WERI-Rb-1 (cell line): ENCODE measurements around the gene GUCA2A.

Experiments
- DNase-seq: peaks from one replicate; pipeline ENCODE4 v3.0.0-alpha.2; 2020
- H3K27ac ChIP-seq: fragments of 250-450 bp; sonication (Bioruptor Pico); 2 replicates; pipeline ENCODE4 v1.5.1; 2020; ENCODE audit warnings: mild to moderate bottlenecking, moderate library complexity
- H3K27me3 ChIP-seq: fragments of 250-450 bp; sonication (Bioruptor Pico); 2 replicates; pipeline ENCODE4 v1.5.1; 2021; ENCODE audit warnings: mild to moderate bottlenecking, low read depth, moderate library complexity; ENCODE audit not compliant: insufficient read depth, severe bottlenecking
- H3K36me3 ChIP-seq: fragments of 250-450 bp; sonication (Bioruptor Pico); 2 replicates; pipeline ENCODE4 v1.5.1; 2020; ENCODE audit warnings: mild to moderate bottlenecking, moderate library complexity
- H3K4me3 ChIP-seq: 2 replicates; pipeline ENCODE4 v1.5.1; 2011; ENCODE audit warnings: low read depth, mild to moderate bottlenecking, control low read depth, low read length
- H3K9me3 ChIP-seq: fragments of 250-450 bp; sonication (Bioruptor Pico); 2 replicates; pipeline ENCODE4 v1.5.1; 2021; ENCODE audit warnings: mild to moderate bottlenecking, moderate library complexity; ENCODE audit not compliant: severe bottlenecking
- CTCF ChIP-seq: IDR thresholded peaks from 2 replicates; pipeline ENCODE4 v1.5.1; 2011; ENCODE audit warnings: low read depth, mild to moderate bottlenecking, control low read depth, inconsistent platforms, low read length

GUCA2A gene

GRCh38 chr1:42157667-42158066, 6.9 kb downstream of the GUCA2A start:
- TF ChIP-seq CTCF, result peak; percentile 32; the same call in 1 of the 2 replicates
- DNase-seq, result no peak
- H3K27me3 ChIP-seq, result no peaks in the 10 kb centered on the region
- H3K27ac ChIP-seq, result no peak overlapping the region
- H3K4me3 ChIP-seq, result no peak overlapping the region
- H3K9me3 ChIP-seq, result no peaks in the 10 kb centered on the region
- no peaks in the 10 kb centered on the region for H3K36me3 ChIP-seq

- H3K9me3 ChIP-seq, result no peaks in the 10 kb centered on the region
- H3K27me3 ChIP-seq, result no peaks in the 10 kb centered on the region
- H3K36me3 ChIP-seq, result no peaks in the 10 kb centered on the region
- TF ChIP-seq CTCF, result no peak
- no peak overlapping the region for H3K27ac ChIP-seq
- no peak for DNase-seq
- no peak overlapping the region for H3K4me3 ChIP-seq
Measured at GRCh38 chr1:42155362-42155761, 9.2 kb downstream of the GUCA2A start.

GRCh38 chr1:42154685-42155084, 9.9 kb downstream of the GUCA2A start:
- no peak for TF ChIP-seq CTCF
- DNase-seq, result no peak
- Histone ChIP-seq H3K4me3 (no peak overlapping the region), H3K36me3 (no peaks in the 10 kb centered on the region), H3K27me3 (no peaks in the 10 kb centered on the region), H3K9me3 (no peaks in the 10 kb centered on the region), H3K27ac (no peak overlapping the region)

- no peak overlapping the region for H3K4me3 ChIP-seq
- TF ChIP-seq CTCF, result no peak
- H3K27ac ChIP-seq, result no peak overlapping the region
- H3K27me3 ChIP-seq, result no peaks in the 10 kb centered on the region
- no peaks in the 10 kb centered on the region for H3K9me3 ChIP-seq
- no peak for DNase-seq
- no peaks in the 10 kb centered on the region for H3K36me3 ChIP-seq
Measured at GRCh38 chr1:42153624-42154023, 10.9 kb downstream of the GUCA2A start.

- Histone ChIP-seq H3K27ac (no peak within 1 kb of the TSS), H3K4me3 (no peak within 1 kb of the TSS), H3K36me3 (no peaks in the 10 kb centered on the region), H3K27me3 (no peaks in the 10 kb centered on the region), H3K9me3 (no peaks in the 10 kb centered on the region)
- no peak for TF ChIP-seq CTCF
- no peak for DNase-seq
Measured at GRCh38 chr1:42152907-42153600, 11.5 kb downstream of the GUCA2A start, which contains the start of gene GUCA2B. TSS of gene GUCA2B (plus strand) at chr1:42153410. CDS start at chr1:42153451, 41 bp downstream.

GRCh38 chr1:42152119-42152518, 12.4 kb downstream of the GUCA2A start:
- no peaks in the 10 kb centered on the region for H3K27me3 ChIP-seq
- H3K36me3 ChIP-seq, result no peaks in the 10 kb centered on the region
- no peak for TF ChIP-seq CTCF
- DNase-seq, result no peak
- H3K27ac ChIP-seq, result no peak overlapping the region
- H3K4me3 ChIP-seq, result no peak overlapping the region
- H3K9me3 ChIP-seq, result no peaks in the 10 kb centered on the region
